GM19438 (cell line): ENCODE data around the gene CPN2.
A peak's percentile ranks its signal among the peaks of the same experiment; 100 is the strongest.

Experiments
- ATAC-seq: cut with Tn5 transposase; IDR thresholded peaks from one replicate; pipeline ENCODE4 v1.9.1; 2021; ENCODE audit warnings: low read depth; ENCODE audit not compliant: unreplicated experiment

CPN2 gene

GRCh38 chr3:194357681-194358080, 6.6 kb upstream of the CPN2 start:
- ATAC-seq = no peak

- no peak for ATAC-seq
Measured at GRCh38 chr3:194355379-194355778, 4.3 kb upstream of the CPN2 start.

- ATAC-seq = no peak
Measured at GRCh38 chr3:194354315-194354714, 3.2 kb upstream of the CPN2 start.

- ATAC-seq = no peak
Measured at GRCh38 chr3:194352667-194353246, 1.6 kb upstream of the CPN2 start.

- ATAC-seq = no peak
Measured at GRCh38 chr3:194351952-194352536, 916 bp upstream of the CPN2 start.

- no peak for ATAC-seq
Measured at GRCh38 chr3:194350726-194351071, 429 bp downstream of the CPN2 start.

GRCh38 chr3:194348354-194348753, 2.8 kb downstream of the CPN2 start:
- ATAC-seq = no peak

GRCh38 chr3:194346621-194347020, 4.5 kb downstream of the CPN2 start:
- no peak for ATAC-seq

- ATAC-seq = no peak
Measured at GRCh38 chr3:194346035-194346434, 5.1 kb downstream of the CPN2 start.

- no peak for ATAC-seq
Measured at GRCh38 chr3:194344012-194344411, 7.1 kb downstream of the CPN2 start.

- no peak for ATAC-seq
Measured at GRCh38 chr3:194343561-194343893, 7.6 kb downstream of the CPN2 start.

- no peak for ATAC-seq
Measured at GRCh38 chr3:194342861-194343560, 8.1 kb downstream of the CPN2 start.

- ATAC-seq = no peak
Measured at GRCh38 chr3:194340757-194341400, 10.2 kb downstream of the CPN2 start.

GRCh38 chr3:194339840-194340239, 11.3 kb downstream of the CPN2 start:
- no peak for ATAC-seq

- no peak for ATAC-seq
Measured at GRCh38 chr3:194339356-194339755, 11.8 kb downstream of the CPN2 start.

- no peak for ATAC-seq
Measured at GRCh38 chr3:194337965-194338753, 13.0 kb downstream of the CPN2 start.

GRCh38 chr3:194336601-194337355, 14.3 kb downstream of the CPN2 start:
- ATAC-seq = no peak

GRCh38 chr3:194333981-194334320, 17.2 kb downstream of the CPN2 start:
- no peak for ATAC-seq

- peak; percentile 90 for ATAC-seq
Measured at GRCh38 chr3:194333212-194333980, 17.7 kb downstream of the CPN2 start.

- no peak for ATAC-seq
Measured at GRCh38 chr3:194332858-194333211, 18.3 kb downstream of the CPN2 start.
